ENCODE results near the gene STAT3. TPM values are rescaled to one million over a fixed set of nuclear protein-coding genes. Genes with fewer than 3 reads are reported as not detected.

The STAT3 gene
- total RNA-seq, 1 experiment from 2014 or later: 115 TPM

- no TSS peak for BruUV-seq (replicated peaks)
- intact Hi-C loops (cut with micrococcal nuclease): no loop called here
- Mint-ChIP-seq H3K9me3 (ENCODE audit: unreplicated experiment) (no peaks in the 10 kb centered on the region), H3K4me3 (ENCODE audit: unreplicated experiment) (no peak overlapping the region), H3K36me3 (ENCODE audit: insufficient read depth, unreplicated experiment) (peaks cover 90% of the 10 kb centered on the region), H3K27me3 (ENCODE audit: insufficient read depth, unreplicated experiment) (no peaks in the 10 kb centered on the region), H3K4me1 (ENCODE audit: insufficient read depth, unreplicated experiment) (no peaks in the 10 kb centered on the region), H3K27ac (ENCODE audit: low read depth, unreplicated experiment) (no peak overlapping the region)
- no peak for TF ChIP-seq CTCF (IDR thresholded peaks at IDR 0.05; ENCODE audit: unreplicated experiment)
- ChIA-PET CTCF (no interaction called here), POLR2A (no interaction called here)
- no peak for DNase-seq (ENCODE audit: unreplicated experiment)
Measured at GRCh38 chr17:42338427-42338985, 49.7 kb downstream of the STAT3 start.

- Mint-ChIP-seq H3K36me3 (ENCODE audit: insufficient read depth, unreplicated experiment) (peaks cover 90% of the 10 kb centered on the region), H3K27ac (ENCODE audit: low read depth, unreplicated experiment) (no peak overlapping the region), H3K27me3 (ENCODE audit: insufficient read depth, unreplicated experiment) (no peaks in the 10 kb centered on the region), H3K9me3 (ENCODE audit: unreplicated experiment) (no peaks in the 10 kb centered on the region), H3K4me1 (ENCODE audit: insufficient read depth, unreplicated experiment) (no peaks in the 10 kb centered on the region), H3K4me3 (ENCODE audit: unreplicated experiment) (no peak overlapping the region)
- intact Hi-C loops (cut with micrococcal nuclease): no loop called here
- no peak for DNase-seq (ENCODE audit: unreplicated experiment)
- BruUV-seq (replicated peaks): no TSS peak
- TF ChIP-seq CTCF (IDR thresholded peaks at IDR 0.05; ENCODE audit: unreplicated experiment): no peak
- POLR2A ChIA-PET: no interaction called here
- CTCF ChIA-PET: interaction anchor here (0.6 kb wide), 1 partner anchor 66 kb away, joined by 4 read pairs; no protein-coding TSS in a partner anchor
Measured at GRCh38 chr17:42337442-42337841, 50.8 kb downstream of the STAT3 start.

- Mint-ChIP-seq H3K36me3 (ENCODE audit: insufficient read depth, unreplicated experiment) (peaks cover 89% of the 10 kb centered on the region), H3K27me3 (ENCODE audit: insufficient read depth, unreplicated experiment) (no peaks in the 10 kb centered on the region), H3K4me1 (ENCODE audit: insufficient read depth, unreplicated experiment) (peaks cover 5% of the 10 kb centered on the region), H3K27ac (ENCODE audit: low read depth, unreplicated experiment) (no peak overlapping the region), H3K9me3 (ENCODE audit: unreplicated experiment) (no peaks in the 10 kb centered on the region), H3K4me3 (ENCODE audit: unreplicated experiment) (no peak overlapping the region)
- DNase-seq (ENCODE audit: unreplicated experiment): no peak
- intact Hi-C loops (cut with micrococcal nuclease): no loop called here
- no TSS peak for BruUV-seq (replicated peaks)
- TF ChIP-seq CTCF (IDR thresholded peaks at IDR 0.05; ENCODE audit: unreplicated experiment): no peak
- CTCF ChIA-PET: interaction anchor here (0.6 to 1.6 kb wide), 5 partner anchors 15 to 138 kb away, joined by 3 to 4 read pairs (median 3); no protein-coding TSS in a partner anchor
- POLR2A ChIA-PET: no interaction called here
Measured at GRCh38 chr17:42334677-42335076, 53.6 kb downstream of the STAT3 start.

GRCh38 chr17:42333053-42333452 lies 55.2 kb downstream of the STAT3 start:
- DNase-seq (ENCODE audit: unreplicated experiment): no peak
- H3K27me3 Mint-ChIP-seq (ENCODE audit: insufficient read depth, unreplicated experiment): no peaks in the 10 kb centered on the region
- H3K4me3 Mint-ChIP-seq (ENCODE audit: unreplicated experiment): no peak overlapping the region
- intact Hi-C loops (cut with micrococcal nuclease): no loop called here
- CTCF ChIA-PET: interaction anchor here (1.4 kb wide), 1 partner anchor 9 kb away, joined by 3 read pairs; no protein-coding TSS in a partner anchor
- TF ChIP-seq CTCF (IDR thresholded peaks at IDR 0.05; ENCODE audit: unreplicated experiment): no peak
- peaks cover 18% of the 10 kb centered on the region for H3K4me1 Mint-ChIP-seq (ENCODE audit: insufficient read depth, unreplicated experiment)
- no TSS peak for BruUV-seq (replicated peaks)
- H3K36me3 Mint-ChIP-seq (ENCODE audit: insufficient read depth, unreplicated experiment): peaks cover 90% of the 10 kb centered on the region
- no peak overlapping the region for H3K27ac Mint-ChIP-seq (ENCODE audit: low read depth, unreplicated experiment)
- H3K9me3 Mint-ChIP-seq (ENCODE audit: unreplicated experiment): no peaks in the 10 kb centered on the region
- POLR2A ChIA-PET: interaction anchor here (1.1 kb wide), 1 partner anchor 88 kb away, joined by 3 read pairs; no protein-coding TSS in a partner anchor

Data from MCF 10A (cell line).